Colonic mucosa (tissue), 4 donors: ENCODE measurements around the gene BATF. TPM values are rescaled to one million over a fixed set of nuclear protein-coding genes. Genes with fewer than 3 reads are reported as not detected.

Experiments used
- DNase-seq: peaks from one replicate; pipeline ENCODE4 v3.0.0-alpha.2; 2020
- H3K27ac ChIP-seq: fragments of 200-600 bp; one replicate; pipeline ENCODE4 v1.8.0; 2021
- H3K27me3 ChIP-seq: fragments of 200-600 bp; one replicate; pipeline ENCODE4 v1.8.0; 2021
- H3K36me3 ChIP-seq: fragments of 200-600 bp; one replicate; pipeline ENCODE4 v1.8.0; 2021
- H3K4me1 ChIP-seq: fragments of 200-600 bp; one replicate; pipeline ENCODE4 v1.8.0; 2021; ENCODE audit warnings: mild to moderate bottlenecking
- H3K4me3 ChIP-seq: fragments of 200-600 bp; one replicate; pipeline ENCODE4 v1.8.0; 2021
- H3K9ac ChIP-seq, 2 donors: one replicate each; pipeline ENCODE4 v1.7.0; 2013; ENCODE audit warnings: control low read depth in 2 of 2, low read depth in 2 of 2, low read length in 2 of 2
- H3K9me3 ChIP-seq: fragments of 200-600 bp; one replicate; pipeline ENCODE4 v1.8.0; 2021
- CTCF ChIP-seq: fragments of 200-600 bp; IDR thresholded peaks from one replicate; pipeline ENCODE4 v1.8.0; 2022; ENCODE audit warnings: antibody characterized with exemption, mild to moderate bottlenecking
- intact Hi-C: fragments of 100-400 bp; cut with DNase I; formaldehyde crosslinking; loops from one replicate; pipeline ENCODE4 v1.14.1; 2022
- total RNA-seq, 2 donors: library from RNA; stranded (reverse); fragmentation: NEBNext Ultra II Directional in 1 of 2; extraction: Animal tissue kit (Norgen Biotek cat#: 25700) in 1 of 2; gene quantifications; one replicate each; pipeline ENCODE4 v1.2.1, GENCODE V29; 2021
- donor health status: healthy.
- donor health status: DM: no; HTN: no; CAD: no.
- donor health status: DM: no; HTN: no; CAD: no.

Gene BATF
- total RNA-seq, 2 donors from 2014 or later = 0.77 to 1.3 TPM

DNA sequence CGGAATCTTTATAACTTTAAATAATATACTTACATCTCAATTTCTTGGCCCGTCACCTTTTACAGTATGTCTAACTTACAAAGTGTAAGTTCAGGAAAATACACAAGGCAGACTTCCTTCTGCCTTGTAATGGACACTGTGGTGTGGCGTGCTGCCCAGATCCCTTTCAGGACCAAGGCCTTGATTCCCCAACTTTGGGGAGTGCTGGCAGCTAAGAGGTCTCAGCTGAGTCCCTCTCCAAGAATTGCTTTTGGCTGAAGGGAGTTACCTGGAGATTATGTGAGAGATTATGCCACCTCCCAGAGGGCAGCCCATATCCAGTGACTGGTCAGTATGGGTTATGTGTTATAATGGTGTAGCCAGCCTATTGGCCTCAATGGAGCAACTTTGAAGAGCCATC is 21.2 kb upstream of the BATF start:
- H3K36me3 ChIP-seq = no peaks in the 10 kb centered on the region

DNA sequence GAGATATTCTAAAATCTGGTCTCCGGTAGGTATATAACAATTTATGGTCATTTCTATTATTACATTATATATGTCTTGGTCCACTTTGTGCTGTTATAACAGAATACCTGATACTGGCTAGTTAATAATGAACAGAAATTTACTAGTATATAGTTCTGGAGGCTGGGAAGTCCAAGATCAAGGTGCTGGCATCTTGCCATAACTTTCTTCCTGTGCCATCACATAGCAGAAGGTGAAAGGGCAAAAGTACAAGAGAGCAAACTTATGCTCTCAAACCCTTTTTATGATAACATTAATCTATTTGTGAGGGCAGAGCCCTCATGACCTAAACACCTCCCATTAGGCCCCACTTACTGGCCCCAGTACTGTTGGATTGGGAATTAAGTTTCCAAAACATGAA is 17.9 kb upstream of the BATF start:
- Histone ChIP-seq H3K36me3 (no peaks in the 10 kb centered on the region), H3K4me3 (no peak overlapping the region), H3K27ac (no peak overlapping the region), H3K4me1 (no peaks in the 10 kb centered on the region), H3K27me3 (no peaks in the 10 kb centered on the region), H3K9me3 (no peaks in the 10 kb centered on the region), H3K9ac (no peak overlapping the region)
- no peak for TF ChIP-seq CTCF
- intact Hi-C loops = no loop called here
- DNase-seq = no peak

More for the DNA sequence above, 21.2 kb upstream of the BATF start:
- TF ChIP-seq CTCF = no peak
- Histone ChIP-seq H3K9ac (no peak overlapping the region), H3K27me3 (no peaks in the 10 kb centered on the region), H3K4me1 (no peaks in the 10 kb centered on the region), H3K27ac (no peak overlapping the region), H3K4me3 (no peak overlapping the region), H3K9me3 (no peaks in the 10 kb centered on the region)
- DNase-seq = no peak
- intact Hi-C loops = no loop called here

DNA sequence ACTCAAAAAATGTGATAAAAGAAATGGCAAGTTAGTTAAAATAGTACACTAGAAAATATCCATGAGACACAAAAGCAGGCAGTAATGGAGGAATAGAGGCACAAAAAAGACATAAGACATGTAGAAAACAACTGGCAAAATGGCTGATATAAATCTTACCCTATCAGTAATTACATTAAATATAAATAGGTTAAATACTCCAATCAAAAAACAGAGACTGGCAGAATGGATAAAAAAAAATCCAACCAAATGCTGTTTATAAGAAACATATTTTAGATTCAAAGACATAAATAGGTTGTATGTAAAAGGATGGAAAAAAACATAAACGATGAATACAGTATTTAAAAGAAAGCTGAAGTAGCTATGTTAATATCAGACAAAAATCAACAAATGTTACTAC is 15.3 kb upstream of the BATF start:
- intact Hi-C loops = no loop called here
- DNase-seq = no peak

DNA sequence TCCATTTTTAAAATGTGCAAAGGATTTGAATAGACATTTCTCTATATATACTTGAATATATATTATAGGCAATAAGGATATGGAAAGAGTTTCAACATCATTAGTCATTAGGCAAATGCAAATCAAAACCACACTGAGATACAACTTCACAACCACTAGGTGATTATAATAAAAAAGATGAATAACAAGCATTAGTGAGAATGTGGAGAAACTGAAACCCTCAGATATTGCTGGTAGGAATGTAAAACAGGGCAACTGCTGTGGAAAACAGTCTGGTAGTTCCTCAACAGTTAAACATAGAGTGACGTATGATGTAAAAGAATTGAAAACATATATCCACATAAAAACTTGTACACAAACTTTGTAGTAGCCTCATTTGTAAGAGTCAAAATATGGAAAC is 11.7 kb upstream of the BATF start:
- DNase-seq = no peak
- Histone ChIP-seq H3K36me3 (no peaks in the 10 kb centered on the region), H3K4me1 (no peaks in the 10 kb centered on the region), H3K9ac (no peak overlapping the region), H3K27ac (no peak overlapping the region), H3K4me3 (no peak overlapping the region), H3K27me3 (no peaks in the 10 kb centered on the region), H3K9me3 (no peaks in the 10 kb centered on the region)
- TF ChIP-seq CTCF = no peak
- intact Hi-C loops = no loop called here

More for the DNA sequence above, 15.3 kb upstream of the BATF start:
- Histone ChIP-seq H3K27me3 (no peaks in the 10 kb centered on the region), H3K36me3 (no peaks in the 10 kb centered on the region), H3K4me1 (no peaks in the 10 kb centered on the region), H3K9me3 (no peaks in the 10 kb centered on the region), H3K4me3 (no peak overlapping the region), H3K9ac (no peak overlapping the region), H3K27ac (no peak overlapping the region)
- no peak for TF ChIP-seq CTCF

- no peaks in the 10 kb centered on the region for H3K4me1 ChIP-seq
- H3K27me3 ChIP-seq = no peaks in the 10 kb centered on the region
- H3K9me3 ChIP-seq = no peaks in the 10 kb centered on the region
- TF ChIP-seq CTCF = no peak
- intact Hi-C loops = no loop called here
- no peak overlapping the region for H3K9ac ChIP-seq
- no peak for DNase-seq
- H3K36me3 ChIP-seq = no peaks in the 10 kb centered on the region
- H3K27ac ChIP-seq = no peak overlapping the region
- H3K4me3 ChIP-seq = no peak overlapping the region
Observed at GRCh38 chr14:75511201-75511600, 11.1 kb upstream of the BATF start.
